ENCODE data around the gene MAFG. TPM values are rescaled to one million over a fixed set of nuclear protein-coding genes. Genes with fewer than 3 reads are reported as not detected.
A peak's percentile ranks its signal among the peaks of the same experiment; 100 is the strongest.

Gene MAFG
- polyA plus RNA-seq, 3 donors: 12.9 to 14.9 (median 13.1) TPM

- DNase-seq: no peak
These were observed 27.2 kb downstream of the MAFG start for GRCh38 chr17:81900181-81900820.

- no peak for DNase-seq
These were observed 27.9 kb downstream of the MAFG start for GRCh38 chr17:81899514-81900166.

- DNase-seq: no peak
These were observed 28.6 kb downstream of the MAFG start for GRCh38 chr17:81898885-81899284.

- no peak for DNase-seq
These were observed 29.3 kb downstream of the MAFG start for GRCh38 chr17:81898029-81898866.

GRCh38 chr17:81895400-81895799, 32.1 kb downstream of the MAFG start:
- no peak for DNase-seq

GRCh38 chr17:81891303-81891552, 36.3 kb downstream of the MAFG start:
- no peak for DNase-seq

- DNase-seq: no peak
These were observed 36.9 kb downstream of the MAFG start for GRCh38 chr17:81890447-81891302.

- DNase-seq: no peak
These were observed 37.9 kb downstream of the MAFG start for GRCh38 chr17:81889602-81890001.

GRCh38 chr17:81888988-81889595, 38.4 kb downstream of the MAFG start:
- no peak for DNase-seq

- DNase-seq: no peak
These were observed 39.2 kb downstream of the MAFG start for GRCh38 chr17:81888105-81888987.

GRCh38 chr17:81885869-81886548, 41.5 kb downstream of the MAFG start:
- no peak for DNase-seq

- DNase-seq: no peak
These were observed 42.1 kb downstream of the MAFG start for GRCh38 chr17:81885454-81885853.

GRCh38 chr17:81884968-81885367, 42.6 kb downstream of the MAFG start:
- no peak for DNase-seq

GRCh38 chr17:81884520-81884919, 43.0 kb downstream of the MAFG start:
- DNase-seq: no peak

GRCh38 chr17:81879121-81879520, 48.4 kb downstream of the MAFG start:
- DNase-seq: no peak

GRCh38 chr17:81878294-81878693, 49.2 kb downstream of the MAFG start:
- no peak for DNase-seq

- no peak for DNase-seq
These were observed 50.0 kb downstream of the MAFG start for GRCh38 chr17:81877569-81877968.

GRCh38 chr17:81871387-81872230, 55.9 kb downstream of the MAFG start:
- DNase-seq: peak; percentile 89

GRCh38 chr17:81870981-81871386, 56.6 kb downstream of the MAFG start, which contains the start of gene ARHGDIA:
Gene ARHGDIA, minus strand, starts transcription at chr17:81871337. Its CDS starts 1,407 bp downstream, at chr17:81869930.
- no peak for DNase-seq
